ENCODE measurements around the gene SERINC5. TPM values are rescaled to one million over a fixed set of nuclear protein-coding genes. Genes with fewer than 3 reads are reported as not detected.
A peak's percentile ranks its signal among the peaks of the same experiment; 100 is the strongest.

SERINC5 gene
- total RNA-seq, 1 experiment from 2014 or later = 70.6 TPM

GRCh38 chr5:80207832-80208231, 48.0 kb downstream of the SERINC5 start:
- Histone ChIP-seq H3K4me3 (ENCODE audit: low read depth in 2 of 2, low read length in 2 of 2) (no peak overlapping the region), H3K27me3 (ENCODE audit: control insufficient read depth, insufficient read depth, low read length) (no peaks in the 10 kb centered on the region), H3K9me3 (ENCODE audit: control insufficient read depth, insufficient read depth, low read depth, low read length) (no peaks in the 10 kb centered on the region; the same call in 1 of the 2 replicates), H3K4me1 (ENCODE audit: control insufficient read depth, insufficient read depth, low read length) (peaks cover 35% of the 10 kb centered on the region), H3K36me3 (ENCODE audit: control insufficient read depth, insufficient read depth, low read length) (no peaks in the 10 kb centered on the region), H3K27ac (ENCODE audit: low read length) (peak overlapping the region; percentile 62; the same call in 1 of the 2 replicates)
- intact Hi-C loops (cut with micrococcal nuclease; ENCODE audit: unreplicated experiment) (no loop called here), in situ Hi-C loops (cut with HindIII; ENCODE audit: low pct_unique_long_range_greater_than_20kb, low sequenced_read_pairs) (no loop called here)
- DNase-seq (ENCODE audit: low read depth, low spot score) (no peak), ATAC-seq (no peak)
- ChIA-PET POLR2A (no interaction called here), CTCF (no interaction called here)
- TF ChIP-seq REST (IDR thresholded peaks at IDR 0.05; ENCODE audit: insufficient read depth in 1 of 2, low read depth in 2 of 2, low read length in 1 of 2) = no peak
- no peak for TF ChIP-seq CTCF (IDR thresholded peaks at IDR 0.05)
- no peak for TF ChIP-seq SIN3A (IDR thresholded peaks at IDR 0.05; ENCODE audit: borderline replicate concordance, insufficient read depth, low read depth, low read length)
- TF ChIP-seq TCF7L2 (IDR thresholded peaks at IDR 0.05; ENCODE audit: low read depth, low read length) = no peak
- TF ChIP-seq POLR2AphosphoS5 (IDR thresholded peaks at IDR 0.05; ENCODE audit: low read depth, low read length) = no peak
- no TSS peak for BruUV-seq (replicated peaks)

GRCh38 chr5:80206282-80206681, 49.6 kb downstream of the SERINC5 start:
- BruUV-seq (replicated peaks) = no TSS peak
- ATAC-seq (no peak), DNase-seq (ENCODE audit: low read depth, low spot score) (no peak)
- no peak for TF ChIP-seq REST (IDR thresholded peaks at IDR 0.05; ENCODE audit: insufficient read depth in 1 of 2, low read depth in 2 of 2, low read length in 1 of 2)
- TF ChIP-seq TCF7L2 (IDR thresholded peaks at IDR 0.05; ENCODE audit: low read depth, low read length) = no peak
- Histone ChIP-seq H3K36me3 (ENCODE audit: control insufficient read depth, insufficient read depth, low read length) (no peaks in the 10 kb centered on the region), H3K4me1 (ENCODE audit: control insufficient read depth, insufficient read depth, low read length) (peaks cover 35% of the 10 kb centered on the region), H3K9me3 (ENCODE audit: control insufficient read depth, insufficient read depth, low read depth, low read length) (no peaks in the 10 kb centered on the region; the same call in 1 of the 2 replicates), H3K4me3 (ENCODE audit: low read depth in 2 of 2, low read length in 2 of 2) (no peak overlapping the region), H3K27ac (ENCODE audit: low read length) (peak overlapping the region; percentile 83), H3K27me3 (ENCODE audit: control insufficient read depth, insufficient read depth, low read length) (no peaks in the 10 kb centered on the region)
- ChIA-PET POLR2A (no interaction called here), CTCF (interaction anchor here (0.6 to 1.1 kb wide), 2 partner anchors 11 to 47 kb away, joined by 3 to 9 read pairs; no protein-coding TSS in a partner anchor)
- intact Hi-C loops (cut with micrococcal nuclease; ENCODE audit: unreplicated experiment) = no loop called here
- in situ Hi-C loops (cut with HindIII; ENCODE audit: low pct_unique_long_range_greater_than_20kb, low sequenced_read_pairs) = no loop called here

All from Panc1 (cell line).